ENCODE results near the gene CAMTA1.

Gene CAMTA1

GRCh38 chr1:7576946-7577657, 791.8 kb downstream of the CAMTA1 start:
- H3K9me3 ChIP-seq (ENCODE audit: control insufficient read depth, insufficient read depth, low read depth, low read length), result no peaks in the 10 kb centered on the region
- no peak overlapping the region for H3K27ac ChIP-seq (ENCODE audit: extremely low read depth, low read depth, low read length)
- H3K36me3 ChIP-seq (ENCODE audit: control insufficient read depth in 2 of 2, insufficient read depth in 1 of 2, low read length in 2 of 2), result no peaks in the 10 kb centered on the region
- TF ChIP-seq ZNF362 (tag by site-specific recombination; IDR thresholded peaks at IDR 0.05) (no peak), BCL6B (tag by site-specific recombination; IDR thresholded peaks at IDR 0.05) (no peak), ZNF624 (tag by site-specific recombination; IDR thresholded peaks at IDR 0.05) (no peak), ZXDB (tag by site-specific recombination; IDR thresholded peaks at IDR 0.05) (no peak), TSHZ1 (tag by site-specific recombination; IDR thresholded peaks at IDR 0.05; ENCODE audit: borderline replicate concordance) (no peak), ZNF830 (tag by site-specific recombination; IDR thresholded peaks at IDR 0.05; ENCODE audit: low read depth) (no peak), ZNF280C (tag by site-specific recombination; IDR thresholded peaks at IDR 0.05) (no peak)
- no peak overlapping the region for H3K4me3 ChIP-seq (ENCODE audit: low read depth, low read length)
- no peaks in the 10 kb centered on the region for H3K4me1 ChIP-seq (ENCODE audit: control insufficient read depth, insufficient read depth, low read length)
- CTCF ChIA-PET, result no interaction called here
- POLR2A ChIA-PET, result no interaction called here

GRCh38 chr1:7578206-7578605, 793.0 kb downstream of the CAMTA1 start:
- no peaks in the 10 kb centered on the region for H3K4me1 ChIP-seq (ENCODE audit: control insufficient read depth, insufficient read depth, low read length)
- H3K27ac ChIP-seq (ENCODE audit: extremely low read depth, low read depth, low read length), result no peak overlapping the region
- H3K9me3 ChIP-seq (ENCODE audit: control insufficient read depth, insufficient read depth, low read depth, low read length), result no peaks in the 10 kb centered on the region
- H3K36me3 ChIP-seq (ENCODE audit: control insufficient read depth in 2 of 2, insufficient read depth in 1 of 2, low read length in 2 of 2), result no peaks in the 10 kb centered on the region
- POLR2A ChIA-PET, result no interaction called here
- no peak overlapping the region for H3K4me3 ChIP-seq (ENCODE audit: low read depth, low read length)
- CTCF ChIA-PET, result no interaction called here
- TF ChIP-seq ZNF777 (tag by site-specific recombination; IDR thresholded peaks at IDR 0.05; ENCODE audit: borderline replicate concordance) (no peak), TSHZ1 (tag by site-specific recombination; IDR thresholded peaks at IDR 0.05; ENCODE audit: borderline replicate concordance) (no peak), ZNF266 (tag by site-specific recombination; IDR thresholded peaks at IDR 0.05; ENCODE audit: low read depth) (no peak), ZNF350 (tag by site-specific recombination; IDR thresholded peaks at IDR 0.05) (no peak), KLF8 (tag by site-specific recombination; IDR thresholded peaks at IDR 0.05) (no peak), ZNF280D (tag by site-specific recombination; IDR thresholded peaks at IDR 0.05) (no peak), ZNF473 (tag by site-specific recombination; IDR thresholded peaks at IDR 0.05) (no peak), ZNF2 (tag by site-specific recombination; IDR thresholded peaks at IDR 0.05) (no peak)

All from HEK293 (cell line).